Activated CD4-positive, alpha-beta T cell treated with anti-CD3 and anti-CD28 coated beads, Interleukin-2, amount 10 ng/mL, durations not matched to agents 24 days and 14 days (primary cell): Measurements from ENCODE around the gene TXNDC8. TPM values are rescaled to one million over a fixed set of nuclear protein-coding genes. Genes with fewer than 3 reads are reported as not detected.
A peak's percentile ranks its signal among the peaks of the same experiment; 100 is the strongest.

ENCODE experiments used
- DNase-seq: peaks from one replicate; pipeline ENCODE4 v3.0.0; 2022
- H3K27ac Mint-ChIP-seq: one replicate; pipeline ENCODE4 v1.8.0; 2022; ENCODE audit warnings: mild to moderate bottlenecking, mixed read lengths
- H3K27me3 Mint-ChIP-seq: one replicate; pipeline ENCODE4 v1.8.0; 2022; ENCODE audit warnings: mixed read lengths
- H3K36me3 Mint-ChIP-seq: one replicate; pipeline ENCODE4 v1.8.0; 2022; ENCODE audit warnings: low read depth, mild to moderate bottlenecking, mixed read lengths
- H3K4me1 Mint-ChIP-seq: one replicate; pipeline ENCODE4 v1.8.0; 2021; ENCODE audit warnings: mixed read lengths
- H3K4me3 Mint-ChIP-seq: one replicate; pipeline ENCODE4 v1.8.0; 2022; ENCODE audit warnings: mild to moderate bottlenecking, moderate library complexity, mixed read lengths
- H3K9me3 Mint-ChIP-seq: one replicate; pipeline ENCODE4 v1.8.0; 2021; ENCODE audit warnings: mixed read lengths
- intact Hi-C: fragments of 100-400 bp; cut with micrococcal nuclease; formaldehyde crosslinking; loops from one replicate; pipeline ENCODE4 v1.15.1; 2023
- total RNA-seq: library from RNA; stranded (reverse); gene quantifications from 2 replicates; pipeline ENCODE4 v1.2.3, GENCODE V29; 2022

Gene TXNDC8
- total RNA-seq, 1 donor from 2014 or later: not detected

GRCh38 chr9:110256380-110257096 lies 81.1 kb downstream of the TXNDC8 start, which contains the start of gene TXN:
Gene TXN (minus strand): TSS chr9:110256507. CDS start chr9:110256435, 72 bp downstream.
- no peaks in the 10 kb centered on the region for H3K9me3 Mint-ChIP-seq
- H3K4me1 Mint-ChIP-seq: peaks cover 43% of the 10 kb centered on the region
- DNase-seq: peak; percentile 96
- peaks cover 33% of the 10 kb centered on the region for H3K36me3 Mint-ChIP-seq
- intact Hi-C loops: loop anchor here (1.0 to 10.0 kb wide), 7 partner anchors 109 to 1322 kb away; partner anchors contain the start of genes ABITRAM, CTNNAL1, ELP1 and TMEM245
- peaks cover 4% of the 10 kb centered on the region for H3K27me3 Mint-ChIP-seq
- H3K27ac Mint-ChIP-seq: peak within 1 kb of the TSS; percentile 99
- H3K4me3 Mint-ChIP-seq: peak within 1 kb of the TSS; percentile 96

GRCh38 chr9:110255463-110256379 lies 81.9 kb downstream of the TXNDC8 start:
- H3K9me3 Mint-ChIP-seq: no peaks in the 10 kb centered on the region
- H3K27ac Mint-ChIP-seq: peak overlapping the region; percentile 99
- peaks cover 2% of the 10 kb centered on the region for H3K27me3 Mint-ChIP-seq
- H3K4me3 Mint-ChIP-seq: peak overlapping the region; percentile 96
- H3K36me3 Mint-ChIP-seq: peaks cover 38% of the 10 kb centered on the region
- peak; percentile 86 for DNase-seq
- peaks cover 45% of the 10 kb centered on the region for H3K4me1 Mint-ChIP-seq
- intact Hi-C loops: loop anchor here (1.0 to 10.0 kb wide), 7 partner anchors 108 to 1321 kb away; partner anchors contain the start of genes ABITRAM, CTNNAL1, ELP1 and TMEM245

DNA sequence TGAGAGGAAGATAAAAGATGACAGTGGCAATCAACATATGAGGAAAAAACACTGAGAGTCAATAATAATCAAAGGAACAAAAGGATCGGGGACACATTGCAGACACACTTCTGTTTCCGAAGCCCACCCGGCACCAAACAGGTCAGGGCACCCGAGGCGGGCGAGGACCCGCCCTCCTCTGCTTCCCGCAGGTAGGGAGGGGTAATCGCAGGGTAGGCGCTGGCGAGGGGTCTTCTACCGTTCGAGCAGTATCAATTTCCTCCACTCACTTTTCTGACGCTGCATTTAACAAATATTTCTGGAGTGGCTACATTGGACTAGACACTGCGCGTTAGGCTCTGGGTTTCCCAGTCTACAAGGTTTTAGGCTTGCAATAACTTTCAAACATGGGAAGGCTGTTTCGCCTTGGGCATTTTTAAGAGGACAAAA lies 82.6 kb downstream of the TXNDC8 start:
- peaks cover under 1% of the 10 kb centered on the region for H3K27me3 Mint-ChIP-seq
- peaks cover 50% of the 10 kb centered on the region for H3K4me1 Mint-ChIP-seq
- H3K27ac Mint-ChIP-seq: peak overlapping the region; percentile 99
- intact Hi-C loops: loop anchor here (5.0 to 10.0 kb wide), 4 partner anchors 108 to 1320 kb away; partner anchors contain the start of genes ABITRAM, CTNNAL1, ELP1 and TMEM245
- peak; percentile 71 for DNase-seq
- peaks cover 43% of the 10 kb centered on the region for H3K36me3 Mint-ChIP-seq
- peak overlapping the region; percentile 96 for H3K4me3 Mint-ChIP-seq
- no peaks in the 10 kb centered on the region for H3K9me3 Mint-ChIP-seq

DNA sequence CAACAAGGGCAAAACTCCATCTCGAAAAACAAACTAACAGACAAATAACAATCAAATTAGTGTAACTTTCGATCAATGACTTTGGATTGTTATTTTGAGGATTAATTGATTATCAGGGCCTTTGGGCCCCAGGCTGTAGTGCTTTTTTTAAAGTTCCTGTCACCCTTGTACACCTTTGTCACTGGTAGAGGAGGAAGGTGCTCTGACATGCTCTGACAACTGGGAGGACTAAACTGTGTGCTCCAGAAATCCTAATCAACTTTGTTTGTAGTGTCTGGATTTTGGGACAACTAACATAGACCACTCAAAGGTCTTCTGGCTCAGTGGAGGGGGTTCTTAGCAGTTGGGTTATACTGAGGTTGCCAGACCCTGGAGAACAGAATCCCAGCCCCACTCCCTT lies 83.2 kb downstream of the TXNDC8 start:
- H3K4me3 Mint-ChIP-seq: peak overlapping the region; percentile 96
- H3K4me1 Mint-ChIP-seq: peaks cover 52% of the 10 kb centered on the region
- peaks cover 49% of the 10 kb centered on the region for H3K36me3 Mint-ChIP-seq
- DNase-seq: no peak
- no peaks in the 10 kb centered on the region for H3K27me3 Mint-ChIP-seq
- no peaks in the 10 kb centered on the region for H3K9me3 Mint-ChIP-seq
- intact Hi-C loops: loop anchor here (10.0 kb wide), 3 partner anchors 1140 to 1320 kb away; partner anchors contain the start of genes ABITRAM, CTNNAL1, ELP1 and TMEM245
- H3K27ac Mint-ChIP-seq: peak overlapping the region; percentile 99

Other genes with a start within 250 kb of the TXNDC8 start
- gene C9orf152, start 129.7 kb downstream of the TXNDC8 start, total RNA-seq: not detected in 2 replicates
- gene TXN, start 81.4 kb downstream of the TXNDC8 start, total RNA-seq: 463 TPM in 2 replicates
- gene SVEP1, start 241.9 kb upstream of the TXNDC8 start, total RNA-seq: not detected in 2 replicates